Activated CD4-positive, alpha-beta T cell treated with anti-CD3 and anti-CD28 coated beads, Interleukin-2, Interleukin-6, amounts not matched to agents 100 ng/mL and 50 ng/mL, durations not matched to agents 16 hours and 8 hours (primary cell): ENCODE results near the gene FPGS.
"Not testable (repeated sequence)": the region's sequence is repeated elsewhere in the genome, so short reads cannot be mapped to it uniquely, and the experiment has no call there.

ENCODE experiments used
- DNase-seq: peaks from one replicate; pipeline ENCODE4 v3.0.0-alpha.2; 2020

The FPGS gene

GRCh38 chr9:127802576-127803443 is at the start of gene FPGS:
Gene FPGS (plus strand): TSS chr9:127802882. CDS start chr9:127802925, 43 bp downstream.
- DNase-seq = peak; percentile 91

GRCh38 chr9:127753148-127753547 is 49.5 kb upstream of the FPGS start:
- no peak for DNase-seq

- DNase-seq = no peak
Measured at GRCh38 chr9:127753622-127754021, 49.1 kb upstream of the FPGS start.

GRCh38 chr9:127754099-127755060 is 48.3 kb upstream of the FPGS start:
- no peak for DNase-seq

GRCh38 chr9:127755061-127756060 is 47.3 kb upstream of the FPGS start:
- DNase-seq = no peak

- no peak for DNase-seq
Measured at GRCh38 chr9:127756233-127756632, 46.4 kb upstream of the FPGS start.

GRCh38 chr9:127756776-127757175 is 45.9 kb upstream of the FPGS start:
- not testable (repeated sequence) for DNase-seq

GRCh38 chr9:127758843-127759242 is 43.8 kb upstream of the FPGS start:
- no peak for DNase-seq

- no peak for DNase-seq
Measured at GRCh38 chr9:127761061-127761460, 41.6 kb upstream of the FPGS start.

GRCh38 chr9:127761491-127761956 is 41.2 kb upstream of the FPGS start:
- DNase-seq = no peak

GRCh38 chr9:127762111-127762676 is 40.5 kb upstream of the FPGS start:
- DNase-seq = no peak

GRCh38 chr9:127763918-127764384 is 38.7 kb upstream of the FPGS start:
- DNase-seq = peak; percentile 30

- DNase-seq = no peak
Measured at GRCh38 chr9:127765418-127765817, 37.3 kb upstream of the FPGS start.

- peak; percentile 33 for DNase-seq
Measured at GRCh38 chr9:127767410-127767809, 35.3 kb upstream of the FPGS start.

- DNase-seq = no peak
Measured at GRCh38 chr9:127767909-127768331, 34.8 kb upstream of the FPGS start.

- DNase-seq = no peak
Measured at GRCh38 chr9:127768698-127769097, 34.0 kb upstream of the FPGS start.

GRCh38 chr9:127769101-127769500 is 33.6 kb upstream of the FPGS start:
- DNase-seq = no peak

- DNase-seq = no peak
Measured at GRCh38 chr9:127769929-127770582, 32.6 kb upstream of the FPGS start.

GRCh38 chr9:127770583-127770904 is 32.1 kb upstream of the FPGS start:
- DNase-seq = no peak

GRCh38 chr9:127770905-127771569 is 31.6 kb upstream of the FPGS start:
- DNase-seq = peak; percentile 98
